HG03095 (cell line): ENCODE measurements around the gene EGFR.

ENCODE experiments used
- ATAC-seq: cut with Tn5 transposase; IDR thresholded peaks from one replicate; pipeline ENCODE4 v1.9.1; 2021; ENCODE audit warnings: moderate library complexity; ENCODE audit not compliant: unreplicated experiment

EGFR gene

GRCh38 chr7:55006499-55006898 lies 12.3 kb upstream of the EGFR start:
- no peak for ATAC-seq

GRCh38 chr7:55013851-55014250 lies 5.0 kb upstream of the EGFR start:
- ATAC-seq: no peak

DNA sequence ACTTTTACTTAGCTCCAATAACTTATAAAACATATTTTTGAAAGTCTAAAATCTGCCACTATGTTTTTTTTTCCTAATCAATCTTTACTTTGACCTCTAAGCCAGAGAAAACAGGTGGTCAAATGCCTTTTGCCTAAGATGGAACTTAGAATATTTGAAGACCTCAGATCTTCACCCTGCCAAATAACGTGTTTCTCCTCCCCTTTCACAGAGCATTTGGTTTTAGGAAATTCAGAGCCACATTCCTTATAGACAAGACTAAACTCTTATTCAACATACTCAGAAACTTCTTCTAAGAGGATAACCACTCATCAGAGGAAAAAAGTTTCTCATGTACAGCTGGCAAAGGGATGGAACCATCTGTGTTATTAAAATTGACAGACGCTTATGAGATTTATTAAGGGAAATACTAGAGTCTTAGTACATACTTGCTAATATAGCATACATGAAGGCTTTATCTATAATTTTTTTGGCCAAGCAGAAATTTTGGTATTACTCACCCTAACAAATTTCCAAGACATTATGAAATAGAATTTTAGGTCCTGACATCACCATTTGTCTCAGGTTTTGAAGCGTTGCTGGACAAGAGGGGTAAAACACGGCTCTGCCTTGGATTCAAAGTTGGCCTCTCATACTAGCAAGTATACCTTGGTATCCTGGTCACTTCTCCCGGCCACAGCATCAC lies 2.6 kb upstream of the EGFR start:
- no peak for ATAC-seq

- no peak for ATAC-seq
Observed at GRCh38 chr7:55016746-55017090, 2.1 kb upstream of the EGFR start.

DNA sequence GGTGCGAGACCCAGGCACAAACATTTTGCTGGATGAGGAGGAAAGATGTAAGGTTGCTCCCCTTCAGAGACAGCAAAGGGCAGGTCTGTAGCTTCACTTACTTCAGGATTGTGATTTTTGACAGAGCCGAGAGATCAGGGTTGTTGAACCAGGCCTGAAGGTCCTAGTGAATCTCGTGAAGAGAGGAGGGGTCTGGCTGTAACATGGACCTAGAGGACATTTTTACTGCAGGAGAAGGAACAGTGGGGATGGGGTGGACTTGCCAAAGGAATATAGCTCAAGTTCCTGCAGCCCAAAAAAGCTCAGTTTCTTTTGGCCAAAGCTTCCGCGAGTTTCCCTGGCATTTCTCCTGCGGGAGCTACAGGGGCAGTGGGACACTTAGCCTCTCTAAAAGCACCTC lies 976 bp upstream of the EGFR start:
- ATAC-seq: no peak

GRCh38 chr7:55019191-55019690 lies 424 bp downstream of the EGFR start:
- no peak for ATAC-seq

- ATAC-seq: no peak
Observed at GRCh38 chr7:55019691-55020465, 1.1 kb downstream of the EGFR start.

DNA sequence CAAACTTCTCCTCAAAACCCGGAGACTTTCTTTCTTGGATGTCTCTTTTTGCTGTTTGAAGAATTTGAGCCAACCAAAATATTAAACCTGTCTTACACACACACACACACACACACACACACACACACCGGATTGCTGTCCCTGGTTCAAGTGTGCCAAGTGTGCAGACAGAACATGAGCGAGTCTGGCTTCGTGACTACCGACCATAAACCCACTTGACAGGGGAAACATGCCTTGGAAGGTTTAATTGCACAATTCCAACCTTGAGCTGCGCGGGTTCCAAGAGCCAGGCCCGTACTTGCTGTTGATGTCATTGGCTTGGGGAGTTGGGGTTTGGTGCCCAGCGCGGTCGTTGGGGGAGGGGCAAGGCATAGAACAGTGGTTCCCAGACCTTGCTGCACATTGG lies 1.7 kb downstream of the EGFR start:
- no peak for ATAC-seq

- ATAC-seq: no peak
Observed at GRCh38 chr7:55021053-55021452, 2.2 kb downstream of the EGFR start.

GRCh38 chr7:55022002-55022985 lies 3.5 kb downstream of the EGFR start:
- ATAC-seq: no peak

DNA sequence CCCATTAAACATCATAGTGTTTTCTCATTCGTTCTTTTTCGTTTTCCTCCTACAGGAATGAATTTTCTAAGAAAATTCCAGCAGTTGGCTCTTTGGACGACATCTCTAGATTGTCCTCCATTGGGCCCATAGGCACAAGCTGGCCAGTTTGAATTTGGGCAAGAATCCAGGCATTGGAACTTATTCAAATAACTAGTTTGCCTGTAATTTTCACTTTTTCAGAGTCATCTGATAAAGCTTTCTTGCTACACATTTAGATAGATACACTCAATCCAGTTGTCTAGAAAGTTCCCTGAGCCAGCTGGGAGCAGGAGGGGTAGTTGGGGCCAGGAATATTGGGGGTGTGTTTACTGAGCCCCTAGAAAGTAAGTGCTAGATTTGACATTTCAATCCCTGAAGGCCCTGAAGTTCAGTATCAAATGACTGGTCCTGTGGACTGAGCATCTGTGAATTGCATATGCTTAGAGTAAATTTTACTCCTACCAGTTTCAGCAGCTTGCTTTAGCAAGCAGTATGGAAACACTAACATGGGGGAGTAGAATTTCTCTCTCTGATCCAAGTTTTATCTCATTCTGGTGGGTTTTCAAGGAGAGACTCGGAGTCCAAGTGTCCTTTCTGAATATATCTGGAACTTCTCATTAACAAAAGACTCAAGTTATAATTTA lies 5.2 kb downstream of the EGFR start:
- no peak for ATAC-seq

DNA sequence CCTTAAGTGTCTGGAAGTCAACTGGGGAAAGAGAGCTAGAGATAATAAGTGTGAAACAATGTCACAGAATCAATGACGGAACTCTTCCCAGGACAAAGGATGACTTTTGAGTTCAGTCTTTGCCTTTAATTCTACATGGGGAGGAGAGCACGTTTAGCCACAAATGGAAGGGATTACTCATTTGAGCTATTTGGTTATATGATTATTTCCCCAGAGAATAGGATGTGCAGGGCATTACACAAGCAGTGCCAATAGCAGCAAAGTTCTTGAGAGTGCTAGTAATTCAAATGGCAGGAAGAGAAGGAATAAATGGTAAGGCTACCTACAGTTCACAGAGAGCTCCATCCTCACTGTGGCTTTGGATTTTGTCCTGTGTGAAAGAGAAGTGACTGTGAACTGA lies 6.0 kb downstream of the EGFR start:
- no peak for ATAC-seq

DNA sequence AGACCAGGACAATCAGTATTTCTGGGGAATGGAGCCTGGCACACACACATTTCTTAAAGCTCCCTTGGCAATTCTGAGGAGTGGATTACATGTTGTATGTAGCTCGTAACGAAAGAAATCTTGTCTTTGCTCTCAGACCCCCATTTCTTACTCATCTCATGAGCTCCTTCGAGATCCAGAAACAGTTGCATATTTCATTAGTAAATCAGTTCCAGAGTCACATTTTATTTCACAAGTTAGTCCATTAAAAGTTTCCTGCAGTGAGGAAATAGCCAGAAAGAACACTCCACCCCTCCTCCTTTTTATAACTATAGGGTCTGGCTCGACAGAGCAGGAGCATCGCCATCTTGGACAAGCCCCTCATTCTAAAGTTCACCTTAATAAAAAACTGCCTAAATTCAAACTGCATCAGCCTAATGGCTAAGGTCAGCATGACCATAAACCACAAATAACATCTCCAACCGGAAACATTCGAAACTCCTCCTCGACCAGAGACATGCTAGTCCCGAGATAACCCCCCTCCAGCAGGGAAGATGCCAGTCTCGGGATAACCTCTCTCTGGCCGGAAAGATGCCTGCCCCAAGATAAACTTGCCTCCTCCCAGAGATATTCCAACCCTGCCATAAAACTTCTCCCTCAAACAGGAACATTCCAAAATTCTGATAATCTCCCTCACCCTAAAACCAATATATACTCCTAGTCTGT lies 7.4 kb downstream of the EGFR start:
- no peak for ATAC-seq

- no peak for ATAC-seq
Observed at GRCh38 chr7:55026867-55027490, 8.2 kb downstream of the EGFR start.

DNA sequence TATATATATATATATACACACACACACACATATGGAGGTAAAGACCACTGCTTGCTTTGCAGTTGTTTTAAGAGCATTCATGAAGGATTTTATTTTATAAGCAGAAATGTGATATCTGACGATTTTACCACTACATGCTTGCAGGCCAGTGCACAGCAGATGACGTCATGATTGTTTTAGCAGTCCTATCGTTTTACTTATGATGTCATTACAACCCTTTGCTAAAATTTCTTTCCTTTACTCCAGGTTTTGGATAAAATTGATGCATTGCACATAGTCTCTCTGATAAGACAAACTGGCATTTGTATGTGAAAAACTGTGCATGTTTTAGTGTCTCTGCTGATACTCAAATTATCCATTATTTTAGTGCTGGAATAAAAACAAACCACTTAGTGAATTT lies 9.2 kb downstream of the EGFR start:
- no peak for ATAC-seq

DNA sequence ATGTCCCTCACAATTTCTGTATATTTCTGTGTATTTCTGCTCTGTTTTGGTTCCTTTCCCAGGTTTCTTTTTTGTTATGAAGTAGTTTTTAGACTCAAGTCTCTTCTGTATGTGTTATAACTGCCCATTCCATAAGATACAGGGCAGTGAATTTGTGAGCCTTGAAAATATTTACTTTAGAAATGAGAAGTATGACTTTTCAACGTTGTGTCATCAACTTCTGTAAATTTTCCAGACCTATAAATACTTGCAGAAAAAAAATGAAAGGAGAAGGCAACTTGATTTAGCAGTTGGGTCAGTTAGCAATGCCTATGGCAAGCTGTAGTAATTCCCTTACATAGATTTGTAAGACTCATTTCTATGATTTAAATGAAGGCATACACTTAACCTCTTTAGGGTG lies 11.5 kb downstream of the EGFR start:
- no peak for ATAC-seq

- no peak for ATAC-seq
Observed at GRCh38 chr7:55031075-55031474, 12.3 kb downstream of the EGFR start.

DNA sequence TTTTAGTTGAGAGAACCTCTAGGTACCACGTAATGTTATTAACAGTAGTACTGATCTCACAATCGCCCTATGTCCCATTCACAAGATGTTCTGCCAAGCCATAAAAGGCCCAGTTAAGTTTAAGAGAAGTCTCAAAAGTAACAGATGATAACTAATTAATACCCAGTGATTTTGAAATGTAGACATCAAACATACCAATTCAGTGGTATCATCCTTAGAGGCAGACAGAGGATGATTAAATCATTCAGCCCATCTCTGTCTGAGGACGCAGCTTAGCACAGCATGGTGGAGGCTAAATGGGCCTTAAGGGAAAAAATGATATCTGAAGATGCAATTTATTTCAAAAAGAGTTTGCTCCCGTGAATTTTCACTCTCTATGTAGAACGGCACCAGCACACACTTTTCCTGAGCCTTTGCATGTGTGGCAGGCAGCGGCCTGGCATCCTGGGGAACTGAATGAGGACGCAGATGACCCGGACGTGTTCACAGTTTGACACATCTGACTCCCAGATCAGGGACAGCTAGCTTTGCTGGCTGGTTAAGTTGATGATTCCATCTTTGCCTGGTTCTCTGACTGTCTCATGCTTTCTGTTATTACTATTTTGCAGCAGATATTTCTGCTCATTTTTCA lies 13.4 kb downstream of the EGFR start:
- ATAC-seq: no peak

DNA sequence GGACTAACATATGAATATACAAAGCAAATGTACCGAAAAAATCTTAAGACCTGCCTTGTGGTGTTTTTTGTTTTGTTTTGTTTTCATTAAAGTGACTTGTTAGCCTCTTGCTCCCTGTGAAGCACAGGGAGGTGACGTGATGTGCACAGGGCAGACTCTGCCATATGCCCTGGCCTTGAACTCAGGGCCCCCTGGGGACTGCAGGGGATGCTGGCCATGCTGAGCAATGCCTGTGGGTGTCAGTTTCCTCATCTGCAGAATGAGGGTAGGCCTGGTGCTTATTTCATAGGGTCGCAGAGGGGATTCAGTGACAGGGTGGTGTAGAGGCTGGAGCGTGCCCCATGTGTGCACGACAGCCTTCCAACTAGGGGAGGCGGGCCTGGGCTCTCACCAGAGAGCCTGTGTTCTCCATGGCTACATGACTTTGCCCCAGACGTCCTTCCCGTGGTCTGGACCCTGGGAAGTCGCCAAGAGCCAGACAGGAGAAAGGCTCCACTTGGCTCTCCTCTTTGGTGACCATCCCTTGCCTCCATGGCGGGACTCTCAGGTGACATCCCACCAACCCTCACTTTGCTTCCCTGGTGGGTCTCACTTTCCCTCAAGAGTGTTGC lies 14.5 kb downstream of the EGFR start:
- no peak for ATAC-seq
